ENCODE data around the gene RBM10. TPM values are rescaled to one million over a fixed set of nuclear protein-coding genes. Genes with fewer than 3 reads are reported as not detected.

Gene RBM10
- total RNA-seq, 1 experiment from 2014 or later: 55.8 TPM

GRCh38 chrX:47138171-47138570 is 6.8 kb upstream of the RBM10 start:
- Mint-ChIP-seq H3K4me1 (no peaks in the 10 kb centered on the region), H3K9me3 (peaks cover 65 to 67% of the 10 kb centered on the region in 2 experiments), H3K4me3 (no peak overlapping the region), H3K27me3 (ENCODE audit: low read depth) (no peaks in the 10 kb centered on the region), H3K27ac (no peak overlapping the region), H3K36me3 (ENCODE audit: insufficient read depth in 1 of 3, low read depth in 3 of 3) (peaks cover 18 to 25% (median 19%) of the 10 kb centered on the region in 3 experiments; a peak in 6 of 7 replicates)
- no peak for DNase-seq
- Histone ChIP-seq H4K5ac (ENCODE audit: insufficient read length, low read depth, low read length) (no peak overlapping the region), H2BK120ac (ENCODE audit: low read depth, low read length, poor library complexity, severe bottlenecking) (no peak overlapping the region), H3K27ac (ENCODE audit: insufficient read length, low read depth, low read length) (no peak overlapping the region), H3K4ac (ENCODE audit: low read depth, low read length) (no peak overlapping the region), H2BK5ac (ENCODE audit: insufficient read length, low read length) (no peak overlapping the region), H3K9ac (ENCODE audit: extremely low read depth, insufficient read length, low read length) (no peak overlapping the region), H3K23ac (ENCODE audit: insufficient read length, low read depth, low read length) (no peak overlapping the region), H3K4me1 (ENCODE audit: insufficient read depth, low read length) (no peaks in the 10 kb centered on the region), H2AK5ac (ENCODE audit: insufficient read length, low read length) (no peak overlapping the region), H2BK15ac (ENCODE audit: low read depth, low read length) (no peak overlapping the region), H3K23me2 (ENCODE audit: insufficient read length, low read depth, low read length, poor library complexity, severe bottlenecking) (no peaks in the 10 kb centered on the region), H3K18ac (ENCODE audit: insufficient read length, low read depth, low read length) (no peak overlapping the region), H2BK20ac (ENCODE audit: low read depth, low read length, poor library complexity, severe bottlenecking) (no peak overlapping the region), H3K79me2 (ENCODE audit: insufficient read depth, low read length) (peaks cover 1% of the 10 kb centered on the region; the same call in 1 of the 2 replicates), H4K20me1 (ENCODE audit: control insufficient read depth, insufficient read depth, insufficient read length) (no peaks in the 10 kb centered on the region), H2BK12ac (ENCODE audit: insufficient read length, low read depth, low read length) (no peak overlapping the region), H3K27me3 (ENCODE audit: insufficient read depth, low read length) (no peaks in the 10 kb centered on the region), H3K9me3 (ENCODE audit: control insufficient read depth, low read depth, low read length) (peaks cover 6% of the 10 kb centered on the region), H4K91ac (ENCODE audit: insufficient read length, low read depth, low read length) (no peak overlapping the region), H3T11ph (ENCODE audit: low read length) (no peak overlapping the region), H3K14ac (ENCODE audit: insufficient read depth, low read length) (no peak overlapping the region), H2AFZ (ENCODE audit: low read length) (no peak overlapping the region), H3K79me1 (ENCODE audit: insufficient read depth, low read depth, low read length, poor library complexity, severe bottlenecking) (no peaks in the 10 kb centered on the region), H4K8ac (replicated peaks; ENCODE audit: insufficient read length, low read depth, low read length) (no peak overlapping the region), H3K4me2 (ENCODE audit: insufficient read depth, insufficient read length, low read length) (no peak overlapping the region), H3K56ac (ENCODE audit: insufficient read length, low read depth, low read length) (no peak overlapping the region)
- no CpG with 5 or more reads among the region's 6 CpGs for WGBS (ENCODE audit: extremely low coverage, insufficient read length, low lambda C conversion rate)
- TF ChIP-seq CTCF (conservative IDR thresholded peaks at IDR 0.05): no peak
